GM12878 (cell line): Measurements from ENCODE around the gene EXOC1L. TPM values are rescaled to one million over a fixed set of nuclear protein-coding genes. Genes with fewer than 3 reads are reported as not detected.

ENCODE experiments used
- ATAC-seq: fragments of 200-7000 bp; cut with Tn5 transposase; 3 replicates; pipeline ENCODE4 v1.9.1; 2020; ENCODE audit warnings: mild to moderate bottlenecking, moderate library complexity
- BruUV-seq: library from RNA; stranded (reverse); fragments of 400-500 nt; replicated peaks from 2 replicates; lab custom pipeline; 2021; lab: Mats Ljungman, UMichigan
- CTCF ChIA-PET: fragments of 300-600 bp; sonication (Branson Sonifier 250); formaldehyde crosslinking; extraction: SDS; loops from one replicate; lab custom pipeline; 2021; ENCODE audit warnings: inconsistent platforms; lab: Yijun Ruan, JAX
- POLR2A ChIA-PET: fragments of 350-600 bp; formaldehyde crosslinking; extraction: SDS; loops from one replicate; lab custom pipeline; 2021; ENCODE audit warnings: inconsistent platforms; lab: Charles Lee
- RAD21 ChIA-PET: fragments of 300-600 bp; sonication (Branson Sonifier 250); formaldehyde crosslinking; loops from one replicate; lab custom pipeline; 2023; ENCODE audit warnings: antibody characterized with exemption; ENCODE audit not compliant: unreplicated experiment; lab: Charles Lee
- SMC1A ChIA-PET: fragments of 300-600 bp; sonication (Branson Sonifier 250); formaldehyde crosslinking; loops from one replicate; lab custom pipeline; 2023; ENCODE audit not compliant: unreplicated experiment, uncharacterized antibody; lab: Charles Lee
- DNase-seq: peaks from one replicate; pipeline ENCODE4 v3.0.0-alpha.2; 2011; ENCODE audit warnings: low read depth, low spot score
- FAIRE-seq: peaks from 3 replicates; lab custom pipeline; 2011; peaks lifted over from hg19 to GRCh38; lab: Jason Lieb, UNC
- H2AFZ ChIP-seq: 2 replicates; pipeline ENCODE4 v1.6.0; 2011; ENCODE audit warnings: low read depth, low read length, control low read depth; ENCODE audit not compliant: control insufficient read depth
- H3K27ac ChIP-seq: 2 replicates; pipeline ENCODE4 v1.5.1; 2011; ENCODE audit warnings: control low read depth; ENCODE audit not compliant: control insufficient read depth, insufficient read depth
- H3K27me3 ChIP-seq, 2 experiments: replicated peaks in 1 of 2; 2 replicates each; pipeline versions ENCODE4 v1.6.0 to v1.6.1; 2011; ENCODE audit warnings: low read length in 1 of 2; ENCODE audit not compliant: control insufficient read depth in 2 of 2, insufficient read depth in 2 of 2
- H3K36me3 ChIP-seq, 2 experiments: 2 replicates each; pipeline ENCODE4 v1.5.1; 2011; ENCODE audit warnings: low read length in 1 of 2; ENCODE audit not compliant: control insufficient read depth in 2 of 2, insufficient read depth in 2 of 2
- H3K4me1 ChIP-seq: 2 replicates; pipeline ENCODE4 v1.6.1; 2011; ENCODE audit warnings: mild to moderate bottlenecking, low read length, moderate library complexity, mixed read lengths; ENCODE audit not compliant: control insufficient read depth, insufficient read depth
- H3K4me2 ChIP-seq: 2 replicates; pipeline ENCODE4 v1.6.0; 2011; ENCODE audit warnings: control low read depth; ENCODE audit not compliant: control insufficient read depth, insufficient read depth
- H3K4me3 ChIP-seq: fragments of 200-600 bp; sonication (generic); 2 replicates; pipeline ENCODE4 v1.5.1; 2016
- H3K79me2 ChIP-seq: 2 replicates; pipeline ENCODE4 v1.6.0; 2011; ENCODE audit warnings: low read length; ENCODE audit not compliant: control insufficient read depth, insufficient read depth
- H3K9ac ChIP-seq: 2 replicates; pipeline ENCODE4 v1.8.0; 2011; ENCODE audit warnings: low read length, control low read depth, mixed read lengths; ENCODE audit not compliant: control insufficient read depth, insufficient read depth
- H3K9me3 ChIP-seq: replicated peaks from 3 replicates; pipeline ENCODE4 v1.5.1; 2011; ENCODE audit warnings: mild to moderate bottlenecking, low read length; ENCODE audit not compliant: control insufficient read depth, insufficient read depth
- H4K20me1 ChIP-seq: 2 replicates; pipeline ENCODE4 v1.6.0; 2011; ENCODE audit not compliant: control insufficient read depth, insufficient read depth
- BRCA1 ChIP-seq: IDR thresholded peaks from 2 replicates; pipeline ENCODE4 v1.6.1; 2011; ENCODE audit warnings: low read depth, low read length, improper control_type of control experiment
- CBX3 ChIP-seq: fragments of 200-600 bp; sonication (generic); IDR thresholded peaks from 2 replicates; pipeline ENCODE4 v1.6.1; 2016; ENCODE audit warnings: low read depth, borderline replicate concordance
- CEBPZ ChIP-seq: fragments of 150-350 bp; IDR thresholded peaks from 2 replicates; pipeline ENCODE4 v1.6.1; 2016; ENCODE audit warnings: low read depth, low read length
- CREB1 ChIP-seq: IDR thresholded peaks from 2 replicates; pipeline ENCODE4 v1.6.1; 2012; ENCODE audit warnings: low read depth, mild to moderate bottlenecking, inconsistent platforms
- DPF2 ChIP-seq: fragments of 450-650 bp; IDR thresholded peaks from 2 replicates; pipeline ENCODE4 v1.6.1; 2017; ENCODE audit warnings: mild to moderate bottlenecking
- EP300 ChIP-seq, 2 experiments: fragments of 150-350 bp in 1 of 2; IDR thresholded peaks; 2 replicates each; pipeline ENCODE4 v1.6.1; 2011 to 2012; ENCODE audit warnings: low read depth in 2 of 2, low read length in 2 of 2, borderline replicate concordance in 1 of 2, improper control_type of control experiment in 1 of 2, inconsistent platforms in 1 of 2; ENCODE audit not compliant: control insufficient read depth in 1 of 2
- ESRRA ChIP-seq: IDR thresholded peaks from 2 replicates; pipeline ENCODE4 v1.6.1; 2012; ENCODE audit warnings: mild to moderate bottlenecking, low read length, improper control_type of control experiment
- IRF3 ChIP-seq: fragments of 450-650 bp; IDR thresholded peaks from 2 replicates; pipeline ENCODE4 v1.6.1; 2014; ENCODE audit warnings: mild to moderate bottlenecking
- KDM1A ChIP-seq: fragments of 200-600 bp; sonication (generic); IDR thresholded peaks from 2 replicates; pipeline ENCODE4 v1.6.1; 2016; ENCODE audit warnings: borderline replicate concordance
- NR2C1 ChIP-seq: fragments of 450-650 bp; IDR thresholded peaks from 2 replicates; pipeline ENCODE4 v1.6.1; 2017; ENCODE audit warnings: antibody characterized with exemption, mild to moderate bottlenecking, moderate library complexity
- RAD51 ChIP-seq: fragments of 450-650 bp; IDR thresholded peaks from 2 replicates; pipeline ENCODE4 v1.6.1; 2016; ENCODE audit warnings: moderate library complexity, mild to moderate bottlenecking, inconsistent platforms
- SREBF1 ChIP-seq: IDR thresholded peaks from 2 replicates; pipeline ENCODE4 v1.6.1; 2012; ENCODE audit warnings: mild to moderate bottlenecking, low read length
- WRNIP1 ChIP-seq: IDR thresholded peaks from 2 replicates; pipeline ENCODE4 v1.6.1; 2011; ENCODE audit warnings: low read depth, low read length, improper control_type of control experiment, borderline replicate concordance
- WGBS: methylation state at CpG from one replicate; pipeline ENCODE4 v1.1.6; 2016; ENCODE audit warnings: low lambda C conversion rate; ENCODE audit not compliant: insufficient replicate concordance, insufficient coverage; ENCODE audit errors: missing lambda C conversion rate; 5-methylcytosine and 5-hydroxymethylcytosine counted together
- in situ Hi-C: fragments of 300-500 bp; cut with MboI; formaldehyde crosslinking; loops from 9 replicates; pipeline ENCODE4 v1.14.3; 2018; ENCODE audit warnings: mixed read lengths
- intact Hi-C: fragments of 100-400 bp; cut with micrococcal nuclease; formaldehyde crosslinking; loops from one replicate; pipeline ENCODE4 v1.14.2; 2022; ENCODE audit not compliant: unreplicated experiment
- polyA plus RNA-seq, 11 experiments: library from polyadenylated mRNA; depleted of rRNA in 4 of 11; unstranded in 6 of 11; stranded (reverse) in 5 of 11; fragments of >200 nt; fragmentation: Nextera tagmentation in 4 of 11; fragmentation: Illumina TruSeq in 1 of 11; extraction: Ambion mirVana in 4 of 11; extraction: Trizol in 1 of 11; gene quantifications; 1 replicate in 1 of 11; 2 replicates in 10 of 11; pipeline versions ENCODE4 v1.2.1 to v1.2.3, GENCODE V29; 2011 to 2016; ENCODE audit warnings: inconsistent platforms in 2 of 11, missing spikeins in 2 of 11, low read depth in 1 of 11
- total RNA-seq, 4 experiments: library from RNA; depleted of rRNA in 3 of 4; stranded (reverse); fragments of >200 nt in 3 of 4; fragmentation: Illumina TruSeq in 1 of 4; extraction: Trizol in 1 of 4; gene quantifications; 2 replicates each; pipeline versions ENCODE4 v1.2.1 to v1.2.3, GENCODE V29; 2013 to 2021
- TF ChIP-seq, protein P1 (sequence below): fragments of 450-650 bp; formaldehyde crosslinking; IDR thresholded peaks from 2 replicates; pipeline ENCODE4 v1.4.0; 2020; ENCODE audit warnings: mild to moderate bottlenecking, moderate library complexity

EXOC1L gene
- total and polyA plus RNA-seq, 10 of the 15 experiments (the other 5 are each of a cell fraction or from before 2014, with no cell fraction given) = not detected

GRCh38 chr4:55827582-55827981 lies 8.0 kb downstream of the EXOC1L start (continued):
- TF ChIP-seq NR2C1 (no peak), SREBF1 (no peak), WRNIP1 (no peak), EP300 (IDR thresholded peaks at IDR 0.05; ENCODE audit: borderline replicate concordance in 1 of 2, control insufficient read depth in 1 of 2, low read depth in 2 of 2, low read length in 2 of 2) (no peak), RAD51 (no peak), IRF3 (no peak), CEBPZ (no peak), KDM1A (no peak)

- no peak for TF ChIP-seq NR2C1
- TF ChIP-seq CREB1 = no peak
- no peak for TF ChIP-seq DPF2
- no peak for TF ChIP-seq CBX3
- TF ChIP-seq, protein P1, sequence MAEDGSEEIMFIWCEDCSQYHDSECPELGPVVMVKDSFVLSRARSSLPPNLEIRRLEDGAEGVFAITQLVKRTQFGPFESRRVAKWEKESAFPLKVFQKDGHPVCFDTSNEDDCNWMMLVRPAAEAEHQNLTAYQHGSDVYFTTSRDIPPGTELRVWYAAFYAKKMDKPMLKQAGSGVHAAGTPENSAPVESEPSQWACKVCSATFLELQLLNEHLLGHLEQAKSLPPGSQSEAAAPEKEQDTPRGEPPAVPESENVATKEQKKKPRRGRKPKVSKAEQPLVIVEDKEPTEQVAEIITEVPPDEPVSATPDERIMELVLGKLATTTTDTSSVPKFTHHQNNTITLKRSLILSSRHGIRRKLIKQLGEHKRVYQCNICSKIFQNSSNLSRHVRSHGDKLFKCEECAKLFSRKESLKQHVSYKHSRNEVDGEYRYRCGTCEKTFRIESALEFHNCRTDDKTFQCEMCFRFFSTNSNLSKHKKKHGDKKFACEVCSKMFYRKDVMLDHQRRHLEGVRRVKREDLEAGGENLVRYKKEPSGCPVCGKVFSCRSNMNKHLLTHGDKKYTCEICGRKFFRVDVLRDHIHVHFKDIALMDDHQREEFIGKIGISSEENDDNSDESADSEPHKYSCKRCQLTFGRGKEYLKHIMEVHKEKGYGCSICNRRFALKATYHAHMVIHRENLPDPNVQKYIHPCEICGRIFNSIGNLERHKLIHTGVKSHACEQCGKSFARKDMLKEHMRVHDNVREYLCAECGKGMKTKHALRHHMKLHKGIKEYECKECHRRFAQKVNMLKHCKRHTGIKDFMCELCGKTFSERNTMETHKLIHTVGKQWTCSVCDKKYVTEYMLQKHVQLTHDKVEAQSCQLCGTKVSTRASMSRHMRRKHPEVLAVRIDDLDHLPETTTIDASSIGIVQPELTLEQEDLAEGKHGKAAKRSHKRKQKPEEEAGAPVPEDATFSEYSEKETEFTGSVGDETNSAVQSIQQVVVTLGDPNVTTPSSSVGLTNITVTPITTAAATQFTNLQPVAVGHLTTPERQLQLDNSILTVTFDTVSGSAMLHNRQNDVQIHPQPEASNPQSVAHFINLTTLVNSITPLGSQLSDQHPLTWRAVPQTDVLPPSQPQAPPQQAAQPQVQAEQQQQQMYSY = no peak
- TF ChIP-seq ESRRA = no peak
- TF ChIP-seq BRCA1 = no peak
- RAD21 ChIA-PET = no interaction called here
- H3K4me2 ChIP-seq = no peak overlapping the region
- in situ Hi-C loops = no loop called here
- intact Hi-C loops = no loop called here
- POLR2A ChIA-PET = no interaction called here
- WGBS = 51% methylated on average over 3 of the region's 3 CpGs
- H3K36me3 ChIP-seq = no peaks in the 10 kb centered on the region
- no peak overlapping the region for H3K27ac ChIP-seq
- H4K20me1 ChIP-seq = no peaks in the 10 kb centered on the region
- no peaks in the 10 kb centered on the region for H3K4me1 ChIP-seq
- ATAC-seq = no peak
- no peak overlapping the region for H3K9ac ChIP-seq
- no peak overlapping the region for H2AFZ ChIP-seq
- FAIRE-seq = no peak
- no peaks in the 10 kb centered on the region for H3K27me3 ChIP-seq
- SMC1A ChIA-PET = no interaction called here
- no peaks in the 10 kb centered on the region for H3K79me2 ChIP-seq
- no TSS peak for BruUV-seq
- H3K9me3 ChIP-seq = no peaks in the 10 kb centered on the region
- no peak for DNase-seq
- CTCF ChIA-PET = no interaction called here
- H3K4me3 ChIP-seq = no peak overlapping the region
These were observed 10.5 kb downstream of the EXOC1L start for GRCh38 chr4:55830048-55830447.
